ENCODE measurements around the gene SAMD10. TPM values are rescaled to one million over a fixed set of nuclear protein-coding genes. Genes with fewer than 3 reads are reported as not detected.

The SAMD10 gene
- total and polyA plus RNA-seq, 2 experiments from 2014 or later = 1.6 to 11.0 TPM

DNA sequence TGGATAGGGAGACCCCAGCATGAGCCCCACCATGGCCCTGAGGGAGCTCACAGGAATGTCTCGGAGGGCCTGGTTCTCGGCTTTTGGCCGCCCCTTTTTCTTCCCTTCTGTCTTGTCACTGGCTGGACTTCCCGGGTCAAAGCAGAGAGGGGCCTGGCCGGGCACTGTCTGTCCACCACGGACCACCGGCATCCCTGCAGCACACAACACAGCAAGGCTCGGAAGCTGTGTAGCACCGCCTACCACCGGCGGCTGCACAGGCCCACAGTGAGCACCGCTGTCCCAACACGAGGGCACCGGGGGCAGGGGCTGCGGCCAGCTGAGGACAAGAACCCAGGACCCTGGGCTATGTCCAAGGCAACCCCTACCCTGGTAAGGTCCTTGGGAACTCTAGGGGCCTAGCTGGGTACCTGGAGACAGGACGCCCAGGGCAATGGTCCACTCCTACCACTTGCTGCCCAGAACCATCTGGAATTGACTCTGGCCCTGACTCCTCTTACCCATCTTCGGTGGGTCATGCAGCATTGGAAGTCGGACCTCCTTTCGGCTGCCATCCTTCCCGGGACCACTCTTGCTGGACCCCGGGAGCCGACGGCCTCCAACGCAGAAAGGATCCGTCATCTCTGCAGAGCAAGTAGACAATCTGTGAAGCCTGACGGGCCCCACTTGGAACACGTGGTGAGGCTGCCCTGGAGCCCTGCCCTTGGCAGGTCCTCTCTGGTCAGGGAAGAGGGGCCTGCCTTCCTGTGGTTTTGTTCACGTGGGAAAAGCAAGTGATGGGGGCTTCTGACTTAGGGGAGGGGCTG is 11.9 kb downstream of the SAMD10 start:
- Histone ChIP-seq H3K36me3 (replicated peaks; ENCODE audit: insufficient read depth, low read depth) (no peaks in the 10 kb centered on the region), H3K9me3 (ENCODE audit: low read depth) (no peaks in the 10 kb centered on the region), H3K27me3 (no peaks in the 10 kb centered on the region), H3K4me3 (no peak overlapping the region), H3K9me2 (replicated peaks; ENCODE audit: insufficient read depth) (no peaks in the 10 kb centered on the region), H3K27ac (no peak overlapping the region), H4K20me1 (ENCODE audit: insufficient read depth, poor library complexity, severe bottlenecking) (no peaks in the 10 kb centered on the region), H3K4me1 (ENCODE audit: insufficient read depth) (peaks cover 7% of the 10 kb centered on the region), H3K79me2 (peaks cover 12% of the 10 kb centered on the region), H2AFZ (no peak overlapping the region), H3K4me2 (no peak overlapping the region)
- WGBS (ENCODE audit: low lambda C conversion rate, missing lambda C conversion rate) = 96% methylated on average over 28 of the region's 28 CpGs
- TF ChIP-seq, protein P1, sequence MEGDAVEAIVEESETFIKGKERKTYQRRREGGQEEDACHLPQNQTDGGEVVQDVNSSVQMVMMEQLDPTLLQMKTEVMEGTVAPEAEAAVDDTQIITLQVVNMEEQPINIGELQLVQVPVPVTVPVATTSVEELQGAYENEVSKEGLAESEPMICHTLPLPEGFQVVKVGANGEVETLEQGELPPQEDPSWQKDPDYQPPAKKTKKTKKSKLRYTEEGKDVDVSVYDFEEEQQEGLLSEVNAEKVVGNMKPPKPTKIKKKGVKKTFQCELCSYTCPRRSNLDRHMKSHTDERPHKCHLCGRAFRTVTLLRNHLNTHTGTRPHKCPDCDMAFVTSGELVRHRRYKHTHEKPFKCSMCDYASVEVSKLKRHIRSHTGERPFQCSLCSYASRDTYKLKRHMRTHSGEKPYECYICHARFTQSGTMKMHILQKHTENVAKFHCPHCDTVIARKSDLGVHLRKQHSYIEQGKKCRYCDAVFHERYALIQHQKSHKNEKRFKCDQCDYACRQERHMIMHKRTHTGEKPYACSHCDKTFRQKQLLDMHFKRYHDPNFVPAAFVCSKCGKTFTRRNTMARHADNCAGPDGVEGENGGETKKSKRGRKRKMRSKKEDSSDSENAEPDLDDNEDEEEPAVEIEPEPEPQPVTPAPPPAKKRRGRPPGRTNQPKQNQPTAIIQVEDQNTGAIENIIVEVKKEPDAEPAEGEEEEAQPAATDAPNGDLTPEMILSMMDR (IDR thresholded peaks at IDR 0.05; ENCODE audit: poor library complexity) = no peak
- TF ChIP-seq EZH2phosphoT487 (IDR thresholded peaks at IDR 0.05; ENCODE audit: low read depth, severe bottlenecking, unreplicated experiment) (no peak), EZH2 (IDR thresholded peaks at IDR 0.05; ENCODE audit: borderline replicate concordance) (no peak)
- DNase-seq (ENCODE audit: low spot score) = no peak

GRCh38 chr20:63966944-63967322 is 12.5 kb downstream of the SAMD10 start:
- Histone ChIP-seq H4K20me1 (ENCODE audit: insufficient read depth, poor library complexity, severe bottlenecking) (no peaks in the 10 kb centered on the region), H3K9me3 (ENCODE audit: low read depth) (no peaks in the 10 kb centered on the region), H3K9me2 (replicated peaks; ENCODE audit: insufficient read depth) (no peaks in the 10 kb centered on the region), H3K4me2 (no peak overlapping the region), H3K27me3 (no peaks in the 10 kb centered on the region), H3K4me3 (no peak overlapping the region), H3K4me1 (ENCODE audit: insufficient read depth) (peaks cover 7% of the 10 kb centered on the region), H3K79me2 (peaks cover 12% of the 10 kb centered on the region), H3K27ac (no peak overlapping the region), H3K36me3 (replicated peaks; ENCODE audit: insufficient read depth, low read depth) (no peaks in the 10 kb centered on the region), H2AFZ (no peak overlapping the region)
- TF ChIP-seq EZH2phosphoT487 (IDR thresholded peaks at IDR 0.05; ENCODE audit: low read depth, severe bottlenecking, unreplicated experiment) (no peak), EZH2 (IDR thresholded peaks at IDR 0.05; ENCODE audit: borderline replicate concordance) (no peak)
- TF ChIP-seq, protein P1 (IDR thresholded peaks at IDR 0.05; ENCODE audit: poor library complexity) = no peak
- no peak for DNase-seq (ENCODE audit: low spot score)
- 97% methylated on average over 13 of the region's 13 CpGs for WGBS (ENCODE audit: low lambda C conversion rate, missing lambda C conversion rate)

DNA sequence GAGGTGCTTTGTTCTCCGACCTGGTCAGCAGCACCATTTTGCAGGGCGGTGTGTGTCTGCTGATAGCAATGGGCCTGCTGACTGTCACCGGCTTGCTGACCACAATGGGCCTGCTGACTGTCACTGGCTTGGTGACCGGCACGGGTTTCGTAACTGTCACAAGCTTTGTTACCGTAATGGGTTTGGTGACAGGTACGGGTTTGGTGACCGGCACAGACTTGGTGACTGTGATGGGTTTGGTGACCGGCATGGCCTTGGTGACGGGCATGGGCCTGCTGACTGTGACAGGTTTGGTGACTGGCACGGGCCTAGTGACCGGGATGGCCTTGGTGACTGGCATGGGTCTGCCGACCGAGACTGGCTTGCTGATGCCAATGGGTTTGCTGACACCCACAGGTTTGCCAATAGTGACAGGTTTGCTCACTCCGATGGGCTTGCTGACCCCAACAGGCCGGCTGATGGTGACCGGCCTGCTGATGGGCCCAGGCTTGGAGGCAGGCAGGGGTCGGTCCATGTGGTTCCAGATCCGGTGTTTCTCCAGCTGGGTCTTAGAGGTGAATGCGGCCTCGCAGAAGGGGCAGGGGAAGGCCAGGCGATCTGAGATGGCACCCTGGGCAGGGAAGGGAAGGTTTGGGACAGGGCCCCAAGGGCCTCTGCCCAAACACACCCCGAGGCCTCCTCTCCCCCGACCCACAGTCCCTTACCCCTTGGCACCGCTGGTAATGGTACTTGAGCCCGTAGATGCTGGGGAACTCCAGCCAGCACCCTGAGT is 13.1 kb downstream of the SAMD10 start:
- peaks cover 12% of the 10 kb centered on the region for H3K79me2 ChIP-seq
- H3K4me2 ChIP-seq = no peak overlapping the region
- WGBS (ENCODE audit: low lambda C conversion rate, missing lambda C conversion rate) = 96% methylated on average over 26 of the region's 27 CpGs
- H3K4me1 ChIP-seq (ENCODE audit: insufficient read depth) = peaks cover 7% of the 10 kb centered on the region
- H3K4me3 ChIP-seq = no peak overlapping the region
- no peak overlapping the region for H2AFZ ChIP-seq
- no peak for DNase-seq (ENCODE audit: low spot score)
- no peaks in the 10 kb centered on the region for H3K9me3 ChIP-seq (ENCODE audit: low read depth)
- TF ChIP-seq EZH2 (IDR thresholded peaks at IDR 0.05; ENCODE audit: borderline replicate concordance) = no peak
- TF ChIP-seq, protein P1 (IDR thresholded peaks at IDR 0.05; ENCODE audit: poor library complexity) = no peak
- TF ChIP-seq EZH2phosphoT487 (IDR thresholded peaks at IDR 0.05; ENCODE audit: low read depth, severe bottlenecking, unreplicated experiment) = no peak
- H4K20me1 ChIP-seq (ENCODE audit: insufficient read depth, poor library complexity, severe bottlenecking) = no peaks in the 10 kb centered on the region
- no peaks in the 10 kb centered on the region for H3K27me3 ChIP-seq
- H3K9me2 ChIP-seq (replicated peaks; ENCODE audit: insufficient read depth) = no peaks in the 10 kb centered on the region
- H3K36me3 ChIP-seq (replicated peaks; ENCODE audit: insufficient read depth, low read depth) = no peaks in the 10 kb centered on the region
- no peak overlapping the region for H3K27ac ChIP-seq

All from hepatocyte (in vitro differentiated cells).